Parathyroid adenoma (tissue), 2 donors: ENCODE data around the gene MARCHF9.
"Not testable (repeated sequence)": the region's sequence is repeated elsewhere in the genome, so short reads cannot be mapped to it uniquely, and the experiment has no call there.

ENCODE experiments used
- H2AFZ ChIP-seq: fragments of 300-600 bp; sonication (generic); one replicate; pipeline ENCODE4 v1.7.0; 2017; ENCODE audit warnings: antibody characterized with exemption, mild to moderate bottlenecking
- H3K27ac ChIP-seq: fragments of 300-600 bp; sonication (generic); one replicate; pipeline ENCODE4 v1.7.0; 2017
- H3K27me3 ChIP-seq: fragments of 300-600 bp; sonication (generic); one replicate; pipeline ENCODE4 v1.7.0; 2017; ENCODE audit warnings: low read length; ENCODE audit not compliant: control insufficient read depth, insufficient read depth
- H3K36me3 ChIP-seq: fragments of 300-600 bp; sonication (generic); one replicate; pipeline ENCODE4 v1.7.0; 2017; ENCODE audit warnings: low read length; ENCODE audit not compliant: control insufficient read depth, insufficient read depth
- H3K4me1 ChIP-seq: fragments of 300-600 bp; sonication (generic); one replicate; pipeline ENCODE4 v1.7.0; 2017; ENCODE audit warnings: control low read depth
- H3K4me2 ChIP-seq: fragments of 300-600 bp; sonication (generic); one replicate; pipeline ENCODE4 v1.7.0; 2017; ENCODE audit warnings: low read length
- H3K4me3 ChIP-seq: fragments of 300-600 bp; sonication (generic); one replicate; pipeline ENCODE4 v1.7.0; 2017; ENCODE audit warnings: low read depth, low read length
- H3K79me2 ChIP-seq: fragments of 300-600 bp; sonication (generic); one replicate; pipeline ENCODE4 v1.7.0; 2017; ENCODE audit warnings: control low read depth
- H3K9ac ChIP-seq: fragments of 300-600 bp; sonication (generic); one replicate; pipeline ENCODE4 v1.7.0; 2017; ENCODE audit warnings: mild to moderate bottlenecking
- H3K9me3 ChIP-seq: fragments of 300-600 bp; sonication (generic); one replicate; pipeline ENCODE4 v1.7.0; 2017; ENCODE audit warnings: low read length; ENCODE audit not compliant: control insufficient read depth
- TF ChIP-seq, protein P1 (sequence below): fragments of 300-600 bp; sonication (generic); IDR thresholded peaks from one replicate; pipeline ENCODE4 v1.7.0; 2017; ENCODE audit warnings: antibody characterized with exemption, mild to moderate bottlenecking
- donor health status: primary hyperparathyroidism.

Gene MARCHF9

DNA sequence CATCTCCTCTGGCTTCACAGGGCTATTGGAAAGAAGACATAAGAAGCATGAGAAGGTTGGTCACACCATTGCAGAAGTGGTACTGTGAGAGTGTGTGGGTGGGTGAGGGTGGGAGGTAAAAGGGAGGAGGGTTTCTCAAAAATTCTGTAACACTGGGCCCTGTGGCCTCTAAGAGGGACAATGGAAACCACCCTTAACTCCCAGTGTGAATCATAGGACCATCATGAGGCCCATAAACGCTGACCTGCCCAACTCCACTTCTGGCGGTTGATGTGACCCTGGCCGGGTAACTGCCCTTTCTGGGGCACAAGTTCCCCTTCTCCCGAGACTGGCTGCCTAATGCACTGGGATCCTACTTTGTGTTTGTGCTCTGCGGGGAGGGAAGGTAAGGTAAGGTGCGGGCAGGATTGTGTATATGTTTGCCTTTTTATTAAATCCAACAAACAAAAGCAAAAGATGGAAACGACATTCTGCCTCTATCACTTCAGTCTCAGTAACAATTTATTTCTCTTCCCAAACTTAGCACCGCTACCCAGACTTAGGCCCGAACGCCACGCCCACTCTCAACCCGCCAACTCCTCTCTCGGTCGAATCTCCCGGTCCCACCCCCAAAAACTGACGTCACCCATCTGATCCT is 16.5 kb downstream of the MARCHF9 start:
- Histone ChIP-seq H3K9me3 (no peaks in the 10 kb centered on the region), H3K27me3 (no peaks in the 10 kb centered on the region), H3K4me1 (peaks cover 10% of the 10 kb centered on the region), H3K4me3 (peak overlapping the region; percentile 92), H3K4me2 (peak overlapping the region; percentile 98), H3K27ac (peak overlapping the region; percentile 82), H3K79me2 (no peaks in the 10 kb centered on the region), H3K9ac (peak overlapping the region; percentile 31), H3K36me3 (no peaks in the 10 kb centered on the region), H2AFZ (peak overlapping the region; percentile 99)
- TF ChIP-seq, protein P1, sequence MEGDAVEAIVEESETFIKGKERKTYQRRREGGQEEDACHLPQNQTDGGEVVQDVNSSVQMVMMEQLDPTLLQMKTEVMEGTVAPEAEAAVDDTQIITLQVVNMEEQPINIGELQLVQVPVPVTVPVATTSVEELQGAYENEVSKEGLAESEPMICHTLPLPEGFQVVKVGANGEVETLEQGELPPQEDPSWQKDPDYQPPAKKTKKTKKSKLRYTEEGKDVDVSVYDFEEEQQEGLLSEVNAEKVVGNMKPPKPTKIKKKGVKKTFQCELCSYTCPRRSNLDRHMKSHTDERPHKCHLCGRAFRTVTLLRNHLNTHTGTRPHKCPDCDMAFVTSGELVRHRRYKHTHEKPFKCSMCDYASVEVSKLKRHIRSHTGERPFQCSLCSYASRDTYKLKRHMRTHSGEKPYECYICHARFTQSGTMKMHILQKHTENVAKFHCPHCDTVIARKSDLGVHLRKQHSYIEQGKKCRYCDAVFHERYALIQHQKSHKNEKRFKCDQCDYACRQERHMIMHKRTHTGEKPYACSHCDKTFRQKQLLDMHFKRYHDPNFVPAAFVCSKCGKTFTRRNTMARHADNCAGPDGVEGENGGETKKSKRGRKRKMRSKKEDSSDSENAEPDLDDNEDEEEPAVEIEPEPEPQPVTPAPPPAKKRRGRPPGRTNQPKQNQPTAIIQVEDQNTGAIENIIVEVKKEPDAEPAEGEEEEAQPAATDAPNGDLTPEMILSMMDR = no peak

DNA sequence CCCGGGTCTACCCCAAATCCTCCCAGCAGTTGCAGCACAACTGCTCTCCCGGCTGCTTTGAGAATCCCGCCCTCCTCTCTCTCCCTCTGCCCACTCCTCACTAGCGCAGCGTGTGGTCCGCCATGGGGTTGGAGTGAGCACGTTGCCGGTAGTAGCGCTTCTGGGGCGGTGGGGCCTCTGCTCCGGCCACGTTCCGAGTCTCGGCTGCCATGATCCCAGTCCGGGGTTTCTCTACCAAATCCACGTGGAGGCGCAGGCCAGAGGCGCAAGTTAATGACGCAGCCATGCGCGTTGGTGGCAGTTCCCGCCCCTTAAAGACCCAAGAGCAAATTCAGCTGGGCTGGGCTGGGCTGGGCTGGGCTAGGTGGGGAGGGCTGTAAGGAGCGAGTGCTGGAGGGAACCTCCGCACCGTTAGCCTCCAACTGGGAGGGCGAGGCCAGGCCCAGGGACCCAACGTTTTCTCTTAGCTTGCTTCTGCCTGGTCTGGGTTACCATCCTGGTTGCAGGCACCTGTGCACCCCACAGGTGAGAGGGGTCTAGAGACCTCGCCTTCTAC is 17.0 kb downstream of the MARCHF9 start, which contains the start of gene METTL1:
Gene METTL1 (minus strand): TSS at position 233 of the 556 bp plus-strand sequence. CDS start 22 bp downstream, at position 211.
- H3K4me3 ChIP-seq = peak within 1 kb of the TSS; percentile 92
- H3K27ac ChIP-seq = peak within 1 kb of the TSS; percentile 82
- H2AFZ ChIP-seq = peak within 1 kb of the TSS; percentile 99
- peaks cover 10% of the 10 kb centered on the region for H3K4me1 ChIP-seq
- peak within 1 kb of the TSS; percentile 98 for H3K4me2 ChIP-seq
- H3K9ac ChIP-seq = peak within 1 kb of the TSS; percentile 87
- H3K79me2 ChIP-seq = no peaks in the 10 kb centered on the region
- H3K27me3 ChIP-seq = no peaks in the 10 kb centered on the region
- H3K9me3 ChIP-seq = no peaks in the 10 kb centered on the region
- H3K36me3 ChIP-seq = no peaks in the 10 kb centered on the region
- TF ChIP-seq, protein P1 = no peak

DNA sequence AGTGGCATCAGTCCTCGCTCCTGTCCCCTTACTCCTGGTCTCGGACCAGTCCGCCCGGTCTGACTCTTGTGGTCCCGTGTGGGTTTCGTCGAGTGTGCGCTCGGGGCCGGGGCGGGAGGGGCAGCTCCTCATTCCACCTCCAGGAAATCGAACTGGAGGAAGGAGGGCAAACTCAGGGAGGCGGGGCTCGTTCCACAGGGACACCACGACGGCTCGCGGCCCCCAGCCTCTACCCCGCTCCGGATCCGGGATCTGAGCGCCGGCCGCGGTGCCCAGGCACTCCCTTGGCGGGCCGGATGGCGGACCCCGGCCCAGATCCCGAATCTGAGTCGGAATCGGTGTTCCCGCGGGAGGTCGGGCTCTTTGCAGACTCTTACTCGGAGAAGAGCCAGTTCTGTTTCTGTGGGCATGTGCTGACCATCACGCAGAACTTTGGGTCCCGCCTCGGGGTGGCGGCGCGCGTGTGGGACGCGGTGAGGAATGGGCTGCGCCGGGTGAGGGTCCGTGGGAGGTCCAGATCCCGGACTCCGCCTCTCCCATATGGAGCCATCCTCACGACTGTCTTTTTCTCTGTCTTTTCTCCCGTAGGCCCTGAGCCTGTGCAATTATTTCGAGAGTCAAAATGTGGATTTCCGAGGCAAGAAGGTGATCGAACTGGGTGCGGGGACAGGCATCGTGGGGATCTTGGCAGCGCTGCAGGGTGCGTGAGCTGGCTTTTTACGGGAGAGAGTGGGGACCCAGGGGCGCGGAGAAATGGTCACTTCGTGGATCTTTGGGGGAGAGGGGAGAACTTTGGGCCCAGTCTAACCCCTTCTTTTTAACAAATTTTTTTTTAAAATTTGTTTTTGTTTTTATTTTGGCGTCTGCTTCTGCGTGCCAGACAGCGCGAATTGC is 17.8 kb downstream of the MARCHF9 start, which contains the start of gene EEF1AKMT3:
Gene EEF1AKMT3 (plus strand): TSS at position 186 of the 894 bp plus-strand sequence. CDS start 111 bp downstream, at position 297.
- peak within 1 kb of the TSS; percentile 82 for H3K27ac ChIP-seq
- peak within 1 kb of the TSS; percentile 87 for H3K9ac ChIP-seq
- peak within 1 kb of the TSS; percentile 99 for H2AFZ ChIP-seq
- H3K9me3 ChIP-seq = no peaks in the 10 kb centered on the region
- H3K4me1 ChIP-seq = peaks cover 10% of the 10 kb centered on the region
- peak within 1 kb of the TSS; percentile 92 for H3K4me3 ChIP-seq
- peak within 1 kb of the TSS; percentile 98 for H3K4me2 ChIP-seq
- no peaks in the 10 kb centered on the region for H3K36me3 ChIP-seq
- TF ChIP-seq, protein P1 = no peak
- no peaks in the 10 kb centered on the region for H3K27me3 ChIP-seq
- no peaks in the 10 kb centered on the region for H3K79me2 ChIP-seq

DNA sequence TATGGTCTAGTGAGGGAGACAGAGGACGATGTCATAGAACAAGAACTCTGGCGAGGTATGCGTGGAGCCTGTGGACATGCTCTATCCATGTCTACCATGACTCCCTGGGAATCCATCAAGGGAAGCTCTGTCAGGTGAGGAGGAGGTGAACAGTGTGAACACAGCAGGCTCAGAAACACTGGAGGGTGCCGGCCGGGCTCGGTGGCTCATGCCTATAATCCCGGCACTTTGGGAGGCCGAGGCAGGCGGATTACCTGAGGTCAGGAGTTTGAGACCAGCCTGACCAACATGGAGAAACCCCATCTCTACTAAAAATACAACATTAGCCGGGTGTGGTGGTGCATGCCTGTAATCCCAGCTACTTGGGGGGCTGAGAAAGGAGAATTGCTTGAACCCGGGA is 19.7 kb downstream of the MARCHF9 start:
- not testable (repeated sequence) for H3K4me2 ChIP-seq, H3K9me3 ChIP-seq, H3K9ac ChIP-seq, H3K36me3 ChIP-seq, H3K27ac ChIP-seq, H2AFZ ChIP-seq, H3K27me3 ChIP-seq, H3K4me3 ChIP-seq, H3K79me2 ChIP-seq
- peaks cover 13% of the 10 kb centered on the region for H3K4me1 ChIP-seq

DNA sequence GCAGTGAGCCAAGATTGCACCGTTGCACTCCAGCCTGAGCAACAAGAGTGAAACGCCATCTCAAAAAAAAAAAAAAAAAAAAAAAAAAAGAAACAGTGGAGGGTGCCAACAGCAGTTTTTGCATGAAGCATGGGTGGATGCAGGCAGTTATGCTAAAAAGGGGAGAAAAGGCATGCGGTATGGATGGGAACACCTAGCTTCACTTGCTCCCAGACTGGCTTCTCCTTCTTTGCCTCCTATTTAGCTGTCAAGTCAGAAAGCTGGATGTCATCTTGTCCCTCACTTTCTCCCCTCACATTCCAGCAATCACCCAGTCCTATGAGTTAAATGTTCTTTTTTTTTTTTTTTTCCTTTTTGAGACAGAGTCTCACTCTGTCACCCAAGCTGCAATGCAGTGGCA is 20.1 kb downstream of the MARCHF9 start:
- Histone ChIP-seq H3K4me2 (no peak overlapping the region), H3K9me3 (no peaks in the 10 kb centered on the region), H3K4me3 (no peak overlapping the region), H3K36me3 (no peaks in the 10 kb centered on the region), H3K27ac (no peak overlapping the region), H3K27me3 (no peaks in the 10 kb centered on the region), H3K4me1 (peaks cover 15% of the 10 kb centered on the region), H3K79me2 (no peaks in the 10 kb centered on the region), H2AFZ (no peak overlapping the region), H3K9ac (no peak overlapping the region)
- TF ChIP-seq, protein P1 = no peak
